ENCODE results near the gene NUDT8.
"Not testable (repeated sequence)": the region's sequence is repeated elsewhere in the genome, so short reads cannot be mapped to it uniquely, and the experiment has no call there.

Gene NUDT8

DNA sequence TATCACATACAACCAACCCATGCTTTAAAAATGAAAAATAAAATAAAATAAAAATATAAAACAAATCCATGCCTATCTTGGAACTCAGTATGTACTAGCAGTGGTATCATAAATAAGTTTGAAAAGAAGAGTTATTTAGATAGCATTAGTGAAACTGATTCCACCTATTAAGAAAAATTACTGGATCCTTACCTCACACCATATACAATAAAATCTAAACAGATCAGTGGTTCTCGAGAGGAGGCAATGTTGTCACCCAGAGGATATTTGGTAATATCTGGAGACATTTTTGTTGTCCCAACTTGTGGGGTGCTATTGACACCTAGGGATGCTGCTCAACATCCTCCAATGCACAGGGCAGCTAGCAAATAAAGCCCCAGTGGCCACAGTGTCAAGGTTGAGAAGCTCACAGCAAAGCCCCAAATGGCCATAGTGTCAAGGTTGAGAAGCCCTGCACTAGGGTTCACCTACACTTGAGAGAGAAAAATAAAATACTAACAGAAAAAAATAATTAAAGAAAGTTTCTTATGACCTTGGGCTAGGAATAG is 32.9 kb downstream of the NUDT8 start:
- no peak overlapping the region for H3K27ac ChIP-seq
- H4K20me1 ChIP-seq: no peaks in the 10 kb centered on the region; a peak in 1 of 22 replicates
- no peaks in the 10 kb centered on the region for H3K27me3 ChIP-seq
- no peak overlapping the region for H3K4me3 ChIP-seq
- H3K9ac ChIP-seq: no peak overlapping the region
- H3K4me1 ChIP-seq: peaks cover 9 to 15% (median 12%) of the 10 kb centered on the region in 10 experiments; a peak in 19 of 20 replicates
- TF ChIP-seq Cebpa-rat (IDR thresholded peaks at IDR 0.05): no peak
- H3K4me2 ChIP-seq: no peak overlapping the region
- H3K36me3 ChIP-seq: no peaks in the 10 kb centered on the region
- peaks cover 8 to 28% (median 24%) of the 10 kb centered on the region in 11 experiments; a peak in 20 of 22 replicates for H3K9me3 ChIP-seq (replicated peaks in 1 of 11)

DNA sequence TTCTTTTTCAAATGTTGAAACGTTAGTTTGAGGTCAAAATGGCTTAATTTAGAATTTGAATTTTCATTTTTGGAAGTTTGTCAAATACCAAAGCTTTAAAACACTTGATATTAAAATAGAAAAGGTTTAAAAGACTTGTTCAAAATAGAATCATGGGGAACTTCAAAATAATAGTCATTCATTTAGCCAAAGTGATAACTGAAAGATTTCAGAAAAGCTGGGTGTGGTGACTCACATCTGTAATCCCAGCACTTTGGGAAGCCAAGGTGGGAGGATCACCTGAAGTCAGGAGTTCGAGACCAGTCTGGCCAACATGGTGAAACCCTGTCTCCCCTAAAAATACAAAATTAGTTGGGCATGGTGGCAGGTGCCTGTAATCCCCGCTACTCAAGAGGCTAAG is 35.3 kb downstream of the NUDT8 start:
- no peak for TF ChIP-seq Cebpa-rat (IDR thresholded peaks at IDR 0.05)
- Histone ChIP-seq H3K9me3 (replicated peaks in 1 of 11) (peaks cover 8 to 28% (median 24%) of the 10 kb centered on the region in 11 experiments; a peak in 20 of 22 replicates), H4K20me1 (no peaks in the 10 kb centered on the region; a peak in 1 of 22 replicates)

GRCh38 chr11:67593565-67593905 is 36.2 kb downstream of the NUDT8 start:
- no peak for TF ChIP-seq Cebpa-rat (IDR thresholded peaks at IDR 0.05)
- Histone ChIP-seq H3K36me3 (peaks cover 4 to 14% (median 10%) of the 10 kb centered on the region in 11 experiments; a peak in 18 of 22 replicates), H3K4me1 (peaks cover 4 to 12% (median 7%) of the 10 kb centered on the region in 10 experiments; a peak in 16 of 20 replicates), H4K20me1 (peaks cover 0 to 6% (median 0%) of the 10 kb centered on the region in 11 experiments; a peak in 4 of 22 replicates), H3K27me3 (no peaks in the 10 kb centered on the region), H3K4me3 (no peak overlapping the region), H3K9ac (no peak overlapping the region), H3K9me3 (replicated peaks in 1 of 11) (peaks cover 4 to 19% (median 17%) of the 10 kb centered on the region in 11 experiments; a peak in 20 of 22 replicates), H3K27ac (no peak overlapping the region), H3K4me2 (no peak overlapping the region)

More for the DNA sequence above, 35.3 kb downstream of the NUDT8 start:
- Histone ChIP-seq H3K27me3 (no peaks in the 10 kb centered on the region), H3K36me3 (peaks cover 0 to 5% (median 1%) of the 10 kb centered on the region in 11 experiments; a peak in 8 of 22 replicates), H3K4me3 (no peak overlapping the region), H3K4me2 (no peak overlapping the region), H3K9ac (no peak overlapping the region), H3K4me1 (peaks cover 0 to 4% (median 0%) of the 10 kb centered on the region in 10 experiments; a peak in 3 of 20 replicates), H3K27ac (no peak overlapping the region)

- no peak overlapping the region for H3K4me2 ChIP-seq
- peaks cover 3 to 14% (median 12%) of the 10 kb centered on the region in 11 experiments; a peak in 20 of 22 replicates for H3K9me3 ChIP-seq (replicated peaks in 1 of 11)
- H3K36me3 ChIP-seq: peaks cover 4 to 19% (median 12%) of the 10 kb centered on the region in 11 experiments; a peak in 18 of 22 replicates
- peaks cover 10 to 18% (median 12%) of the 10 kb centered on the region in 10 experiments for H3K4me1 ChIP-seq
- no peak overlapping the region for H3K9ac ChIP-seq
- TF ChIP-seq Cebpa-rat (IDR thresholded peaks at IDR 0.05): no peak
- no peak overlapping the region for H3K4me3 ChIP-seq
- H3K27ac ChIP-seq: no peak overlapping the region
- H4K20me1 ChIP-seq: peaks cover 0 to 11% (median 3%) of the 10 kb centered on the region in 11 experiments; a peak in 8 of 22 replicates
- H3K27me3 ChIP-seq: no peaks in the 10 kb centered on the region
These were observed 36.7 kb downstream of the NUDT8 start for GRCh38 chr11:67592880-67593564.

DNA sequence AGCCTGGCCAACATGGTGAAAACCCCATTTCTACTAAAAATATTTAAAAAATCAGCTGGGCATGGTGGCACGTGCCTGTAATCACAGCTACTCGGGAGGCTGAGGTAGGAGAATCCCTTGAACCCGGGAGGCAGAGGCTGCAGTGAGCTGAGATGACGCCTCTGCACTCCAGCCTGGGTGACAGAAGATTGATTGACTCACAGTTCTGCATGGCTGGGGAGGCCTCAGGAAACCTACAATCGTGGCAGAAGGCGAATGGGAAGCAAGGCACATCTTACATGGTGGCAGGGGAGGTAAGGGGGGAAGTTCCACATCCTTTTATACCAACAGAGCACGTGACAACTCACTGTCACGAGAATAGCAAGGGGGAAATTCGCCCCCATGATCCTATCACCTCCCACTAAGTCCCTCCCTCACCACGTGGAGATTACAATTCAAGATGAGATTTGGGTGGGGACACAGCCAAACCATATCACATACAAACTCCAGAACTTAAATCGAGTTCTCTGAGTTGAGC is 40.8 kb downstream of the NUDT8 start:
- peaks cover 46 to 54% (median 50%) of the 10 kb centered on the region in 10 experiments for H3K4me1 ChIP-seq
- not testable (repeated sequence) for H3K4me3 ChIP-seq, H3K9ac ChIP-seq, H3K27me3 ChIP-seq, H3K27ac ChIP-seq
- H4K20me1 ChIP-seq: peaks cover 14 to 52% (median 42%) of the 10 kb centered on the region in 11 experiments; a peak in 21 of 22 replicates
- H3K4me2 ChIP-seq: peak overlapping the region in 10 of 11 experiments; percentile 14 to 100 (median 87); a peak in 16 of 22 replicates
- peaks cover 0 to 12% (median 0%) of the 10 kb centered on the region in 11 experiments; a peak in 2 of 22 replicates for H3K9me3 ChIP-seq (replicated peaks in 1 of 11)
- H3K36me3 ChIP-seq: peaks cover 7 to 55% (median 48%) of the 10 kb centered on the region in 11 experiments; a peak in 20 of 22 replicates

GRCh38 chr11:67588136-67588503 is 41.6 kb downstream of the NUDT8 start:
- Histone ChIP-seq H3K4me3 (no peak overlapping the region), H3K4me2 (peak overlapping the region; percentile 2 to 100 (median 89); a peak in 18 of 22 replicates), H3K36me3 (peaks cover 7 to 55% (median 48%) of the 10 kb centered on the region in 11 experiments; a peak in 20 of 22 replicates), H4K20me1 (peaks cover 14 to 52% (median 42%) of the 10 kb centered on the region in 11 experiments; a peak in 21 of 22 replicates), H3K4me1 (peaks cover 46 to 53% (median 49%) of the 10 kb centered on the region in 10 experiments), H3K9me3 (replicated peaks in 1 of 11) (peaks cover 0 to 12% (median 0%) of the 10 kb centered on the region in 11 experiments; a peak in 2 of 22 replicates), H3K9ac (peak overlapping the region in 1 of 11 experiments; percentile 37; a peak in 2 of 22 replicates), H3K27ac (peak overlapping the region in 6 of 11 experiments; percentile 59 to 95 (median 74); a peak in 7 of 22 replicates), H3K27me3 (no peaks in the 10 kb centered on the region)
- no peak for TF ChIP-seq Cebpa-rat (IDR thresholded peaks at IDR 0.05)

GRCh38 chr11:67586568-67587250 is 43.0 kb downstream of the NUDT8 start:
- Histone ChIP-seq H3K27me3 (peaks cover 0 to 4% (median under 1%) of the 10 kb centered on the region in 11 experiments; a peak in 7 of 22 replicates), H3K4me2 (peak overlapping the region; percentile 85 to 100 (median 99)), H3K9ac (peak overlapping the region in 10 of 11 experiments; percentile 42 to 97 (median 93); a peak in 18 of 22 replicates), H4K20me1 (peaks cover 14 to 52% (median 42%) of the 10 kb centered on the region in 11 experiments; a peak in 21 of 22 replicates), H3K4me3 (peak overlapping the region in 6 of 10 experiments; percentile 74 to 85 (median 76); a peak in 11 of 20 replicates), H3K27ac (peak overlapping the region in 9 of 11 experiments; percentile 6 to 97 (median 60); a peak in 14 of 22 replicates), H3K9me3 (replicated peaks in 1 of 11) (peaks cover 0 to 12% (median 0%) of the 10 kb centered on the region in 11 experiments; a peak in 2 of 22 replicates), H3K4me1 (peaks cover 60 to 67% (median 64%) of the 10 kb centered on the region in 10 experiments), H3K36me3 (peaks cover 7 to 55% (median 48%) of the 10 kb centered on the region in 11 experiments; a peak in 20 of 22 replicates)
- no peak for TF ChIP-seq Cebpa-rat (IDR thresholded peaks at IDR 0.05)

GRCh38 chr11:67585911-67586310 is 43.8 kb downstream of the NUDT8 start:
- Histone ChIP-seq H3K4me3 (peak overlapping the region in 8 of 10 experiments; percentile 74 to 85 (median 79); a peak in 14 of 20 replicates), H4K20me1 (peaks cover 14 to 52% (median 42%) of the 10 kb centered on the region in 11 experiments; a peak in 21 of 22 replicates), H3K4me1 (peaks cover 65 to 71% (median 70%) of the 10 kb centered on the region in 10 experiments), H3K4me2 (peak overlapping the region; percentile 85 to 100 (median 99)), H3K9me3 (replicated peaks in 1 of 11) (peaks cover 0 to 12% (median 0%) of the 10 kb centered on the region in 11 experiments; a peak in 2 of 22 replicates), H3K27me3 (peaks cover 0 to 11% (median 8%) of the 10 kb centered on the region in 11 experiments; a peak in 11 of 22 replicates), H3K9ac (peak overlapping the region in 10 of 11 experiments; percentile 42 to 97 (median 93); a peak in 20 of 22 replicates), H3K36me3 (peaks cover 7 to 55% (median 48%) of the 10 kb centered on the region in 11 experiments; a peak in 20 of 22 replicates), H3K27ac (peak overlapping the region in 8 of 11 experiments; percentile 23 to 97 (median 82); a peak in 11 of 22 replicates)
- TF ChIP-seq Cebpa-rat (IDR thresholded peaks at IDR 0.05): no peak
